HEK293 (cell line): ENCODE results near the gene AKTIP.

Experiments used
- CTCF ChIA-PET: fragments of 350-600 bp; formaldehyde crosslinking; extraction: SDS; loops from one replicate; lab custom pipeline; 2021; ENCODE audit warnings: antibody characterized with exemption; lab: Yijun Ruan, JAX
- POLR2A ChIA-PET: fragments of 300-600 bp; formaldehyde crosslinking; extraction: SDS; loops from one replicate; lab custom pipeline; 2020; ENCODE audit warnings: antibody characterized with exemption, inconsistent platforms; lab: Yijun Ruan, JAX
- H3K27ac ChIP-seq: fragments of 200-500 bp; sonication (Bioruptor generic); 2 replicates; pipeline ENCODE4 v1.5.1; 2014; ENCODE audit warnings: low read depth, low read length, control low read depth, inconsistent platforms; ENCODE audit errors: extremely low read depth
- H3K36me3 ChIP-seq, 2 experiments: fragments of 200-500 bp in 1 of 2; sonication (Bioruptor generic) in 1 of 2; 1 replicate in 1 of 2; 2 replicates in 1 of 2; pipeline ENCODE4 v1.5.1; 2014 to 2017; ENCODE audit warnings: inconsistent platforms in 2 of 2, low read length in 2 of 2; ENCODE audit not compliant: control insufficient read depth in 2 of 2, insufficient read depth in 1 of 2
- H3K4me1 ChIP-seq: fragments of 200-500 bp; sonication (Bioruptor generic); 2 replicates; pipeline ENCODE4 v1.5.1; 2014; ENCODE audit warnings: mild to moderate bottlenecking, low read length, inconsistent platforms; ENCODE audit not compliant: control insufficient read depth, insufficient read depth
- H3K4me3 ChIP-seq: 2 replicates; pipeline ENCODE4 v1.5.1; 2011; ENCODE audit warnings: low read depth, mild to moderate bottlenecking, control low read depth, low read length, moderate library complexity
- H3K9me3 ChIP-seq: fragments of 200-500 bp; sonication (Bioruptor generic); 2 replicates; pipeline ENCODE4 v1.5.1; 2014; ENCODE audit warnings: low read depth, low read length, inconsistent platforms; ENCODE audit not compliant: control insufficient read depth, insufficient read depth
- HOXC10 ChIP-seq: sonication (generic); formaldehyde crosslinking; IDR thresholded peaks from 2 replicates; pipeline ENCODE4 v1.8.1; 2023; ENCODE audit warnings: mild to moderate bottlenecking, missing genetic modification reagents
- KLF10 ChIP-seq: fragments of 450-650 bp; IDR thresholded peaks from 2 replicates; pipeline ENCODE4 v1.5.1; 2018; ENCODE audit warnings: missing biosample characterization, mild to moderate bottlenecking, missing genetic modification characterization
- PATZ1 ChIP-seq: fragments of 450-650 bp; formaldehyde crosslinking; IDR thresholded peaks from 2 replicates; pipeline ENCODE4 v1.5.1; 2016; ENCODE audit warnings: missing biosample characterization, missing genetic modification characterization
- REST ChIP-seq: fragments of 450-650 bp; formaldehyde crosslinking; IDR thresholded peaks from 2 replicates; pipeline ENCODE4 v1.5.1; 2016; ENCODE audit warnings: missing biosample characterization, missing genetic modification characterization
- SALL2 ChIP-seq: fragments of 450-650 bp; formaldehyde crosslinking; IDR thresholded peaks from 2 replicates; pipeline ENCODE4 v1.5.0; 2017; ENCODE audit warnings: missing biosample characterization, mild to moderate bottlenecking, missing genetic modification characterization, borderline replicate concordance
- SP7 ChIP-seq: fragments of 450-650 bp; formaldehyde crosslinking; IDR thresholded peaks from 2 replicates; pipeline ENCODE4 v1.5.1; 2016; ENCODE audit warnings: missing biosample characterization, missing genetic modification characterization
- TSHZ1 ChIP-seq: fragments of 450-650 bp; formaldehyde crosslinking; IDR thresholded peaks from 2 replicates; pipeline ENCODE4 v1.5.1; 2016; ENCODE audit warnings: missing biosample characterization, missing genetic modification characterization, borderline replicate concordance
- ZBTB10 ChIP-seq: fragments of 450-650 bp; formaldehyde crosslinking; IDR thresholded peaks from 2 replicates; pipeline ENCODE4 v1.5.1; 2016; ENCODE audit warnings: missing biosample characterization, missing genetic modification characterization
- ZBTB11 ChIP-seq: fragments of 450-650 bp; formaldehyde crosslinking; conservative IDR thresholded peaks from 2 replicates; pipeline ENCODE4 v1.5.1; 2016; ENCODE audit warnings: low read depth, missing biosample characterization, missing genetic modification characterization
- ZNF335 ChIP-seq: fragments of 450-650 bp; formaldehyde crosslinking; conservative IDR thresholded peaks from 2 replicates; pipeline ENCODE4 v1.5.1; 2016; ENCODE audit warnings: missing biosample characterization, missing genetic modification characterization
- ZNF366 ChIP-seq: fragments of 450-650 bp; formaldehyde crosslinking; conservative IDR thresholded peaks from 2 replicates; pipeline ENCODE4 v1.5.1; 2016; ENCODE audit warnings: missing biosample characterization, missing genetic modification characterization
- ZNF426 ChIP-seq: fragments of 450-650 bp; formaldehyde crosslinking; IDR thresholded peaks from 2 replicates; pipeline ENCODE4 v1.5.1; 2017; ENCODE audit warnings: missing biosample characterization, missing genetic modification characterization, mild to moderate bottlenecking, inconsistent platforms, moderate library complexity
- ZNF473 ChIP-seq: fragments of 450-650 bp; formaldehyde crosslinking; IDR thresholded peaks from 2 replicates; pipeline ENCODE4 v1.5.1; 2017; ENCODE audit warnings: missing biosample characterization, missing genetic modification characterization
- ZNF549 ChIP-seq: fragments of 450-650 bp; IDR thresholded peaks from 2 replicates; pipeline ENCODE4 v1.5.1; 2018; ENCODE audit warnings: missing biosample characterization, missing genetic modification characterization, mild to moderate bottlenecking, inconsistent platforms, moderate library complexity
- ZNF610 ChIP-seq: fragments of 450-650 bp; formaldehyde crosslinking; IDR thresholded peaks from 2 replicates; pipeline ENCODE4 v1.5.1; 2016; ENCODE audit warnings: missing biosample characterization, missing genetic modification characterization, borderline replicate concordance
- ZNF621 ChIP-seq: fragments of 450-650 bp; formaldehyde crosslinking; IDR thresholded peaks from 2 replicates; pipeline ENCODE4 v1.5.1; 2017; ENCODE audit warnings: missing biosample characterization, missing genetic modification characterization
- ZNF654 ChIP-seq: fragments of 450-650 bp; formaldehyde crosslinking; IDR thresholded peaks from 2 replicates; pipeline ENCODE4 v1.5.1; 2016; ENCODE audit warnings: low read depth, missing biosample characterization, missing genetic modification characterization

AKTIP gene

GRCh38 chr16:53530046-53530445 is 27.0 kb upstream of the AKTIP start:
- TF ChIP-seq ZNF335 (tag by site-specific recombination) (no peak), ZNF426 (no peak), SALL2 (no peak), PATZ1 (no peak), ZNF654 (tag by site-specific recombination) (no peak), ZBTB10 (no peak)
- ChIA-PET CTCF (interaction anchor here (0.6 kb wide), 3 partner anchors 314 to 1786 kb away, joined by 3 to 4 read pairs (median 3); no protein-coding TSS in a partner anchor), POLR2A (no interaction called here)
- Histone ChIP-seq H3K36me3 (no peaks in the 10 kb centered on the region), H3K4me1 (0 out of 2 replicates have a peak, but pooled peaks cover 4% of the 10 kb centered on the region), H3K27ac (no peak overlapping the region), H3K4me3 (no peak overlapping the region), H3K9me3 (no peaks in the 10 kb centered on the region)

- POLR2A ChIA-PET = no interaction called here
Measured at GRCh38 chr16:53529513-53529912, 26.5 kb upstream of the AKTIP start.

More at GRCh38 chr16:53529513-53529912, 26.5 kb upstream of the AKTIP start:
- CTCF ChIA-PET = interaction anchor here (0.6 kb wide), 2 partner anchors 756 to 1787 kb away, joined by 3 to 4 read pairs; no protein-coding TSS in a partner anchor
- Histone ChIP-seq H3K36me3 (no peaks in the 10 kb centered on the region), H3K4me3 (no peak overlapping the region), H3K4me1 (0 out of 2 replicates have a peak, but pooled peaks cover 4% of the 10 kb centered on the region), H3K9me3 (no peaks in the 10 kb centered on the region), H3K27ac (no peak overlapping the region)
- TF ChIP-seq ZNF366 (no peak), ZNF621 (tag by site-specific recombination) (no peak), TSHZ1 (tag by site-specific recombination) (no peak), ZNF473 (tag by site-specific recombination) (no peak), ZBTB11 (tag by site-specific recombination) (no peak), KLF10 (tag by site-specific recombination) (no peak), HOXC10 (CRISPR knock-in tag) (no peak), REST (no peak), SP7 (tag by site-specific recombination) (no peak), ZNF549 (no peak), ZNF610 (tag by site-specific recombination) (no peak)
